HEK293 (cell line): ENCODE data around the gene ATP6V0C.

Source experiments
- CTCF ChIA-PET: fragments of 350-600 bp; formaldehyde crosslinking; extraction: SDS; loops from one replicate; lab custom pipeline; 2021; ENCODE audit warnings: antibody characterized with exemption; lab: Yijun Ruan, JAX
- POLR2A ChIA-PET: fragments of 300-600 bp; formaldehyde crosslinking; extraction: SDS; loops from one replicate; lab custom pipeline; 2020; ENCODE audit warnings: antibody characterized with exemption, inconsistent platforms; lab: Yijun Ruan, JAX
- H3K27ac ChIP-seq: fragments of 200-500 bp; sonication (Bioruptor generic); 2 replicates; pipeline ENCODE4 v1.5.1; 2014; ENCODE audit warnings: low read depth, low read length, control low read depth, inconsistent platforms; ENCODE audit errors: extremely low read depth
- H3K36me3 ChIP-seq, 2 experiments: fragments of 200-500 bp in 1 of 2; sonication (Bioruptor generic) in 1 of 2; 1 replicate in 1 of 2; 2 replicates in 1 of 2; pipeline ENCODE4 v1.5.1; 2014 to 2017; ENCODE audit warnings: inconsistent platforms in 2 of 2, low read length in 2 of 2; ENCODE audit not compliant: control insufficient read depth in 2 of 2, insufficient read depth in 1 of 2
- H3K4me1 ChIP-seq: fragments of 200-500 bp; sonication (Bioruptor generic); 2 replicates; pipeline ENCODE4 v1.5.1; 2014; ENCODE audit warnings: mild to moderate bottlenecking, low read length, inconsistent platforms; ENCODE audit not compliant: control insufficient read depth, insufficient read depth
- H3K4me3 ChIP-seq: 2 replicates; pipeline ENCODE4 v1.5.1; 2011; ENCODE audit warnings: low read depth, mild to moderate bottlenecking, control low read depth, low read length, moderate library complexity
- H3K9me3 ChIP-seq: fragments of 200-500 bp; sonication (Bioruptor generic); 2 replicates; pipeline ENCODE4 v1.5.1; 2014; ENCODE audit warnings: low read depth, low read length, inconsistent platforms; ENCODE audit not compliant: control insufficient read depth, insufficient read depth
- AEBP2 ChIP-seq: fragments of 450-650 bp; formaldehyde crosslinking; IDR thresholded peaks from 2 replicates; pipeline ENCODE4 v1.5.1; 2016; ENCODE audit warnings: missing biosample characterization, missing genetic modification characterization, borderline replicate concordance
- KLF1 ChIP-seq: fragments of 450-650 bp; formaldehyde crosslinking; IDR thresholded peaks from 2 replicates; pipeline ENCODE4 v1.5.1; 2016; ENCODE audit warnings: missing biosample characterization, missing genetic modification characterization
- KLF10 ChIP-seq: fragments of 450-650 bp; IDR thresholded peaks from 2 replicates; pipeline ENCODE4 v1.5.1; 2018; ENCODE audit warnings: missing biosample characterization, mild to moderate bottlenecking, missing genetic modification characterization
- KLF8 ChIP-seq: fragments of 450-650 bp; formaldehyde crosslinking; IDR thresholded peaks from 2 replicates; pipeline ENCODE4 v1.5.1; 2016; ENCODE audit warnings: missing biosample characterization, missing genetic modification characterization
- ZBTB26 ChIP-seq: fragments of 450-650 bp; formaldehyde crosslinking; optimal IDR thresholded peaks from 2 replicates; pipeline ENCODE3; 2016; ENCODE audit warnings: missing biosample characterization, mild to moderate bottlenecking, missing genetic modification characterization
- ZFP3 ChIP-seq: fragments of 450-650 bp; formaldehyde crosslinking; IDR thresholded peaks from 2 replicates; pipeline ENCODE4 v1.5.1; 2016; ENCODE audit warnings: low read depth, missing biosample characterization, missing genetic modification characterization
- ZNF10 ChIP-seq: fragments of 450-650 bp; formaldehyde crosslinking; IDR thresholded peaks from 2 replicates; pipeline ENCODE4 v1.5.1; 2017; ENCODE audit warnings: missing biosample characterization, missing genetic modification characterization
- ZNF146 ChIP-seq: fragments of 450-650 bp; formaldehyde crosslinking; IDR thresholded peaks from 2 replicates; pipeline ENCODE4 v1.5.1; 2016; ENCODE audit warnings: missing biosample characterization, missing genetic modification characterization
- ZNF2 ChIP-seq: fragments of 450-650 bp; formaldehyde crosslinking; IDR thresholded peaks from 2 replicates; pipeline ENCODE4 v1.5.1; 2016; ENCODE audit warnings: missing biosample characterization, missing genetic modification characterization
- ZNF37A ChIP-seq: fragments of 450-650 bp; IDR thresholded peaks from 2 replicates; pipeline ENCODE4 v1.5.1; 2018; ENCODE audit warnings: missing biosample characterization, missing genetic modification characterization
- ZNF449 ChIP-seq: fragments of 450-650 bp; formaldehyde crosslinking; IDR thresholded peaks from 2 replicates; pipeline ENCODE4 v1.5.1; 2017; ENCODE audit warnings: missing biosample characterization, mild to moderate bottlenecking, missing genetic modification characterization, moderate library complexity
- ZNF501 ChIP-seq: fragments of 450-650 bp; formaldehyde crosslinking; IDR thresholded peaks from 2 replicates; pipeline ENCODE4 v1.5.1; 2016; ENCODE audit warnings: missing biosample characterization, missing genetic modification characterization
- ZNF596 ChIP-seq: fragments of 450-650 bp; IDR thresholded peaks from 2 replicates; pipeline ENCODE4 v1.5.0; 2018; ENCODE audit warnings: missing biosample characterization, mild to moderate bottlenecking, missing genetic modification characterization, moderate library complexity
- ZNF600 ChIP-seq: fragments of 450-650 bp; formaldehyde crosslinking; IDR thresholded peaks from 2 replicates; pipeline ENCODE4 v1.5.1; 2016; ENCODE audit warnings: missing biosample characterization, missing genetic modification characterization
- ZNF624 ChIP-seq: fragments of 450-650 bp; formaldehyde crosslinking; IDR thresholded peaks from 2 replicates; pipeline ENCODE4 v1.5.1; 2017; ENCODE audit warnings: missing biosample characterization, missing genetic modification characterization
- ZNF658 ChIP-seq: fragments of 450-650 bp; formaldehyde crosslinking; IDR thresholded peaks from 2 replicates; pipeline ENCODE4; 2016; ENCODE audit warnings: missing biosample characterization, missing genetic modification characterization
- ZNF791 ChIP-seq: fragments of 450-650 bp; formaldehyde crosslinking; IDR thresholded peaks from 2 replicates; pipeline ENCODE4 v1.5.1; 2016; ENCODE audit warnings: missing biosample characterization, missing genetic modification characterization
- ZNF830 ChIP-seq: fragments of 450-650 bp; IDR thresholded peaks from 2 replicates; pipeline ENCODE4 v1.5.0; 2018; ENCODE audit warnings: missing biosample characterization, missing genetic modification characterization, low read depth, mild to moderate bottlenecking, moderate library complexity
- ZXDB ChIP-seq: fragments of 450-650 bp; formaldehyde crosslinking; IDR thresholded peaks from 2 replicates; pipeline ENCODE4 v1.5.1; 2016; ENCODE audit warnings: missing biosample characterization, missing genetic modification characterization
- TF ChIP-seq, protein P1 (sequence below): fragments of 450-650 bp; formaldehyde crosslinking; IDR thresholded peaks from 2 replicates; pipeline ENCODE4 v1.5.1; 2016; ENCODE audit warnings: missing biosample characterization, missing genetic modification characterization

Gene ATP6V0C

GRCh38 chr16:2494616-2495015, 19.1 kb upstream of the ATP6V0C start (continued):
- TF ChIP-seq ZBTB26 (no peak), ZNF600 (tag by site-specific recombination) (no peak), ZNF2 (tag by site-specific recombination) (no peak), KLF1 (tag by site-specific recombination) (no peak), ZNF830 (tag by site-specific recombination) (no peak), ZNF146 (tag by site-specific recombination) (no peak), KLF8 (tag by site-specific recombination) (no peak)

GRCh38 chr16:2495041-2495440, 18.7 kb upstream of the ATP6V0C start:
- ChIA-PET POLR2A (interaction anchor here (0.8 kb wide), 1 partner anchor 243 kb away, joined by 3 read pairs; no protein-coding TSS in a partner anchor), CTCF (interaction anchor here (0.7 kb wide), 1 partner anchor 65 kb away, joined by 3 read pairs; no protein-coding TSS in a partner anchor)
- TF ChIP-seq ZNF658 (tag by site-specific recombination) (no peak), ZNF449 (tag by site-specific recombination) (no peak), ZNF596 (tag by site-specific recombination) (no peak), ZNF791 (tag by site-specific recombination) (no peak), ZXDB (tag by site-specific recombination) (no peak), KLF10 (tag by site-specific recombination) (no peak), ZFP3 (no peak), AEBP2 (tag by site-specific recombination) (no peak), ZNF10 (tag by site-specific recombination) (no peak), ZNF37A (tag by site-specific recombination) (no peak), ZNF624 (tag by site-specific recombination) (no peak), ZNF501 (no peak)
- TF ChIP-seq, protein P1, sequence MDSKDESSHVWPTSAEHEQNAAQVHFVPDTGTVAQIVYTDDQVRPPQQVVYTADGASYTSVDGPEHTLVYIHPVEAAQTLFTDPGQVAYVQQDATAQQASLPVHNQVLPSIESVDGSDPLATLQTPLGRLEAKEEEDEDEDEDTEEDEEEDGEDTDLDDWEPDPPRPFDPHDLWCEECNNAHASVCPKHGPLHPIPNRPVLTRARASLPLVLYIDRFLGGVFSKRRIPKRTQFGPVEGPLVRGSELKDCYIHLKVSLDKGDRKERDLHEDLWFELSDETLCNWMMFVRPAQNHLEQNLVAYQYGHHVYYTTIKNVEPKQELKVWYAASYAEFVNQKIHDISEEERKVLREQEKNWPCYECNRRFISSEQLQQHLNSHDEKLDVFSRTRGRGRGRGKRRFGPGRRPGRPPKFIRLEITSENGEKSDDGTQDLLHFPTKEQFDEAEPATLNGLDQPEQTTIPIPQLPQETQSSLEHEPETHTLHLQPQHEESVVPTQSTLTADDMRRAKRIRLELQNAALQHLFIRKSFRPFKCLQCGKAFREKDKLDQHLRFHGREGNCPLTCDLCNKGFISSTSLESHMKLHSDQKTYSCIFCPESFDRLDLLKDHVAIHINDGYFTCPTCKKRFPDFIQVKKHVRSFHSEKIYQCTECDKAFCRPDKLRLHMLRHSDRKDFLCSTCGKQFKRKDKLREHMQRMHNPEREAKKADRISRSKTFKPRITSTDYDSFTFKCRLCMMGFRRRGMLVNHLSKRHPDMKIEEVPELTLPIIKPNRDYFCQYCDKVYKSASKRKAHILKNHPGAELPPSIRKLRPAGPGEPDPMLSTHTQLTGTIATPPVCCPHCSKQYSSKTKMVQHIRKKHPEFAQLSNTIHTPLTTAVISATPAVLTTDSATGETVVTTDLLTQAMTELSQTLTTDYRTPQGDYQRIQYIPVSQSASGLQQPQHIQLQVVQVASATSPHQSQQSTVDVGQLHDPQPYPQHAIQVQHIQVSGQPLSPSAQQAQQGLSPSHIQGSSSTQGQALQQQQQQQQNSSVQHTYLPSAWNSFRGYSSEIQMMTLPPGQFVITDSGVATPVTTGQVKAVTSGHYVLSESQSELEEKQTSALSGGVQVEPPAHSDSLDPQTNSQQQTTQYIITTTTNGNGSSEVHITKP, result no peak
- no peak overlapping the region for H3K27ac ChIP-seq
- H3K4me1 ChIP-seq, result no peaks in the 10 kb centered on the region
- no peaks in the 10 kb centered on the region for H3K9me3 ChIP-seq
- H3K4me3 ChIP-seq, result no peak overlapping the region
- peaks cover 0 to 41% of the 10 kb centered on the region in 2 experiments; a peak in 2 of 3 replicates for H3K36me3 ChIP-seq
